Ishikawa (cell line): ENCODE results near the gene FAM3C.

Source experiments
- CEBPB ChIP-seq: IDR thresholded peaks from 2 replicates; pipeline ENCODE4 v1.6.1; 2012
- CREB1 ChIP-seq: IDR thresholded peaks from 2 replicates; pipeline ENCODE4 v1.6.1; 2012; ENCODE audit warnings: low read depth
- EGR1 ChIP-seq: IDR thresholded peaks from 2 replicates; pipeline ENCODE4 v1.6.1; 2012
- EP300 ChIP-seq: IDR thresholded peaks from 2 replicates; pipeline ENCODE4 v1.6.1; 2012; ENCODE audit warnings: borderline replicate concordance
- FOXM1 ChIP-seq: IDR thresholded peaks from 2 replicates; pipeline ENCODE4 v1.6.1; 2012; ENCODE audit warnings: low read depth, borderline replicate concordance
- NFIC ChIP-seq: IDR thresholded peaks from 2 replicates; pipeline ENCODE4 v1.6.1; 2012
- RAD21 ChIP-seq: IDR thresholded peaks from 2 replicates; pipeline ENCODE4 v1.6.1; 2012; ENCODE audit warnings: low read depth
- TAF1 ChIP-seq: IDR thresholded peaks from 2 replicates; pipeline ENCODE4 v1.6.1; 2012; ENCODE audit warnings: low read depth, mild to moderate bottlenecking
- TCF12 ChIP-seq: IDR thresholded peaks from 2 replicates; pipeline ENCODE4 v1.6.1; 2012; ENCODE audit warnings: low read depth
- TEAD4 ChIP-seq: IDR thresholded peaks from 2 replicates; pipeline ENCODE4 v1.6.1; 2012
- USF1 ChIP-seq: IDR thresholded peaks from 2 replicates; pipeline ENCODE4 v1.6.1; 2012
- YY1 ChIP-seq: IDR thresholded peaks from 2 replicates; pipeline ENCODE4 v1.6.1; 2012; ENCODE audit warnings: low read depth
- ZBTB7A ChIP-seq: IDR thresholded peaks from 2 replicates; pipeline ENCODE4 v1.6.1; 2012; ENCODE audit warnings: low read depth
- TF ChIP-seq, protein P1 (sequence below): IDR thresholded peaks from 2 replicates; pipeline ENCODE4 v1.6.1; 2012; ENCODE audit warnings: low read depth, mild to moderate bottlenecking
- TF ChIP-seq, protein P2 (sequence below): IDR thresholded peaks from 2 replicates; pipeline ENCODE4 v1.6.1; 2012

Gene FAM3C

DNA sequence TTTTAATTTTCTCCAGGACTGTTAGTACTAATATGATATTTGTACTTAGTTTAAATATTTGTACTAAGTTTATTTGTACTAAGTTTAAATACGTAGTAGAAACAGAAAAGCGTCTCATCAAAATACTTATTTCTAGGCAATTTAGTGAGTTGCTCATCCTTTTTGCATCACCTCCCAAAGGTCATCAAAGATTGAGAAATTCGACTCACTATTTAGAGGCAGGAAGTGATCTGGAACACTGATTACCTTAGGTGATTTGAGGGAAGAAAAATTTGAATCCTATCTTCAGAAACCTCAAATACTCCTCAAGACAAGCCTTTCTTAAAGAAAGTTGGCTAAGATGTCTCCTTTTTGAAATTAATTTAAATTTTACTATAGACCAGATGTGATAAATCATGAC, 52.8 kb downstream of the FAM3C start:
- TF ChIP-seq, protein P1, sequence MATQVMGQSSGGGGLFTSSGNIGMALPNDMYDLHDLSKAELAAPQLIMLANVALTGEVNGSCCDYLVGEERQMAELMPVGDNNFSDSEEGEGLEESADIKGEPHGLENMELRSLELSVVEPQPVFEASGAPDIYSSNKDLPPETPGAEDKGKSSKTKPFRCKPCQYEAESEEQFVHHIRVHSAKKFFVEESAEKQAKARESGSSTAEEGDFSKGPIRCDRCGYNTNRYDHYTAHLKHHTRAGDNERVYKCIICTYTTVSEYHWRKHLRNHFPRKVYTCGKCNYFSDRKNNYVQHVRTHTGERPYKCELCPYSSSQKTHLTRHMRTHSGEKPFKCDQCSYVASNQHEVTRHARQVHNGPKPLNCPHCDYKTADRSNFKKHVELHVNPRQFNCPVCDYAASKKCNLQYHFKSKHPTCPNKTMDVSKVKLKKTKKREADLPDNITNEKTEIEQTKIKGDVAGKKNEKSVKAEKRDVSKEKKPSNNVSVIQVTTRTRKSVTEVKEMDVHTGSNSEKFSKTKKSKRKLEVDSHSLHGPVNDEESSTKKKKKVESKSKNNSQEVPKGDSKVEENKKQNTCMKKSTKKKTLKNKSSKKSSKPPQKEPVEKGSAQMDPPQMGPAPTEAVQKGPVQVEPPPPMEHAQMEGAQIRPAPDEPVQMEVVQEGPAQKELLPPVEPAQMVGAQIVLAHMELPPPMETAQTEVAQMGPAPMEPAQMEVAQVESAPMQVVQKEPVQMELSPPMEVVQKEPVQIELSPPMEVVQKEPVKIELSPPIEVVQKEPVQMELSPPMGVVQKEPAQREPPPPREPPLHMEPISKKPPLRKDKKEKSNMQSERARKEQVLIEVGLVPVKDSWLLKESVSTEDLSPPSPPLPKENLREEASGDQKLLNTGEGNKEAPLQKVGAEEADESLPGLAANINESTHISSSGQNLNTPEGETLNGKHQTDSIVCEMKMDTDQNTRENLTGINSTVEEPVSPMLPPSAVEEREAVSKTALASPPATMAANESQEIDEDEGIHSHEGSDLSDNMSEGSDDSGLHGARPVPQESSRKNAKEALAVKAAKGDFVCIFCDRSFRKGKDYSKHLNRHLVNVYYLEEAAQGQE = no peak
- TF ChIP-seq CREB1 = no peak
- TF ChIP-seq CEBPB = no peak
- TF ChIP-seq NFIC = no peak

GRCh38 chr7:121342631-121343030, 53.5 kb downstream of the FAM3C start:
- TF ChIP-seq YY1 (no peak), EP300 (no peak), RAD21 (no peak), TCF12 (no peak), CEBPB (no peak), ZBTB7A (no peak), FOXM1 (no peak), EGR1 (no peak)
- TF ChIP-seq, protein P1 = no peak

GRCh38 chr7:121341933-121342332, 54.2 kb downstream of the FAM3C start:
- TF ChIP-seq CEBPB = no peak
- TF ChIP-seq USF1 = no peak
- TF ChIP-seq, protein P1 = no peak
- no peak for TF ChIP-seq TEAD4
- TF ChIP-seq, protein P2, sequence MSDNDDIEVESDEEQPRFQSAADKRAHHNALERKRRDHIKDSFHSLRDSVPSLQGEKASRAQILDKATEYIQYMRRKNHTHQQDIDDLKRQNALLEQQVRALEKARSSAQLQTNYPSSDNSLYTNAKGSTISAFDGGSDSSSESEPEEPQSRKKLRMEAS = no peak
- no peak for TF ChIP-seq TAF1
- TF ChIP-seq NFIC = no peak
- TF ChIP-seq EP300 = no peak
- no peak for TF ChIP-seq ZBTB7A
- no peak for TF ChIP-seq RAD21
- TF ChIP-seq YY1 = no peak
- TF ChIP-seq EGR1 = no peak
- TF ChIP-seq TCF12 = no peak
- TF ChIP-seq CREB1 = no peak
- TF ChIP-seq FOXM1 = no peak

- TF ChIP-seq RAD21 (no peak), TAF1 (no peak)
- TF ChIP-seq, protein P2 = no peak
- TF ChIP-seq, protein P1 = no peak
Observed at GRCh38 chr7:121339082-121339481, 57.0 kb downstream of the FAM3C start.
